H1 (cell line): ENCODE measurements around the gene ZNF446. TPM values are rescaled to one million over a fixed set of nuclear protein-coding genes. Genes with fewer than 3 reads are reported as not detected.
A peak's percentile ranks its signal among the peaks of the same experiment; 100 is the strongest.

Experiments used
- ASH2L ChIP-seq: fragments of 200-600, 300-600 bp; sonication (generic); IDR thresholded peaks from one replicate; pipeline ENCODE4 v1.7.1; 2017; ENCODE audit warnings: low read length
- CHD2 ChIP-seq: IDR thresholded peaks from 2 replicates; pipeline ENCODE4 v1.6.1; 2012; ENCODE audit warnings: low read length, improper control_type of control experiment
- CREB1 ChIP-seq: IDR thresholded peaks from 2 replicates; pipeline ENCODE4 v1.6.1; 2012; ENCODE audit warnings: inconsistent platforms
- GTF2F1 ChIP-seq: IDR thresholded peaks from 2 replicates; pipeline ENCODE4 v1.6.1; 2012; ENCODE audit warnings: low read depth, low read length, improper control_type of control experiment, borderline replicate concordance
- KDM1A ChIP-seq: fragments of 200-600, 300-600 bp; sonication (generic); IDR thresholded peaks from 2 replicates; pipeline ENCODE4 v1.7.1; 2016; ENCODE audit warnings: mild to moderate bottlenecking, low read length, borderline replicate concordance
- KDM4A ChIP-seq: IDR thresholded peaks from one replicate; pipeline ENCODE4 v1.7.1; 2012; ENCODE audit warnings: low read depth, mild to moderate bottlenecking, moderate library complexity, low read length, inconsistent platforms; ENCODE audit not compliant: severe bottlenecking
- MAX ChIP-seq: IDR thresholded peaks from 2 replicates; pipeline ENCODE4 v1.6.1; 2012; ENCODE audit warnings: inconsistent platforms
- NANOG ChIP-seq: IDR thresholded peaks from 2 replicates; pipeline ENCODE4 v1.6.1; 2011; ENCODE audit warnings: low read length, low read depth, mild to moderate bottlenecking, inconsistent platforms; ENCODE audit not compliant: insufficient read depth, poor library complexity, severe bottlenecking
- NRF1 ChIP-seq: IDR thresholded peaks from 2 replicates; pipeline ENCODE4 v1.6.1; 2011; ENCODE audit warnings: mild to moderate bottlenecking, low read depth, low read length, improper control_type of control experiment
- POU5F1 ChIP-seq: IDR thresholded peaks from 2 replicates; pipeline ENCODE4 v1.6.1; 2011; ENCODE audit warnings: low read depth, mild to moderate bottlenecking, low read length, moderate library complexity
- RAD21 ChIP-seq, 2 experiments: IDR thresholded peaks in 1 of 2; conservative IDR thresholded peaks in 1 of 2; 2 replicates each; pipeline ENCODE4 v1.6.1; 2011; ENCODE audit warnings: low read depth in 2 of 2, low read length in 2 of 2, improper control_type of control experiment in 1 of 2, inconsistent platforms in 1 of 2, mild to moderate bottlenecking in 1 of 2, moderate library complexity in 1 of 2
- RXRA ChIP-seq: IDR thresholded peaks from 2 replicates; pipeline ENCODE4 v1.6.1; 2011; ENCODE audit warnings: low read depth, mild to moderate bottlenecking, low read length, moderate library complexity; ENCODE audit not compliant: insufficient read depth
- SAP30 ChIP-seq: fragments of 300-600 bp; sonication (generic); IDR thresholded peaks from 2 replicates; pipeline ENCODE4 v1.7.1; 2012; ENCODE audit warnings: low read length, moderate library complexity, mild to moderate bottlenecking, inconsistent platforms; ENCODE audit not compliant: insufficient read depth, insufficient replicate concordance
- SP1 ChIP-seq: IDR thresholded peaks from 2 replicates; pipeline ENCODE4 v1.6.1; 2011; ENCODE audit warnings: low read depth, low read length
- SRF ChIP-seq: IDR thresholded peaks from 2 replicates; pipeline ENCODE4 v1.6.1; 2011; ENCODE audit warnings: mild to moderate bottlenecking, low read depth, low read length, moderate library complexity
- TAF1 ChIP-seq: IDR thresholded peaks from 2 replicates; pipeline ENCODE4 v1.6.1; 2011; ENCODE audit warnings: mild to moderate bottlenecking, low read depth, low read length
- YY1 ChIP-seq: IDR thresholded peaks from 2 replicates; pipeline ENCODE4 v1.6.1; 2011; ENCODE audit warnings: low read depth, mild to moderate bottlenecking, low read length
- polyA plus RNA-seq, 7 experiments: library from polyadenylated mRNA; depleted of rRNA in 3 of 7; stranded (reverse) in 5 of 7; unstranded in 2 of 7; fragments of >200 nt in 5 of 7; fragments of 200-250 nt in 2 of 7; gene quantifications; 1 replicate in 5 of 7; 2 replicates in 1 of 7; 4 replicates in 1 of 7; pipeline versions ENCODE4 v1.2.1 to v1.2.3, GENCODE V29; 2011 to 2013; ENCODE audit warnings: missing spikeins in 2 of 7, mixed read lengths in 2 of 7
- total RNA-seq: library from RNA; stranded (reverse); fragmentation: NEBNext Ultra II Directional; extraction: Animal tissue kit (Norgen Biotek cat#: 25700); gene quantifications from 2 replicates; pipeline ENCODE4 v1.2.1, GENCODE V29; 2021

The ZNF446 gene
- total and polyA plus RNA-seq, 2 of the 8 experiments (the other 6 are each of a cell fraction or from before 2014, with no cell fraction given), result 4.1 to 5.5 TPM

- TF ChIP-seq SAP30, result peak; percentile 31
- TF ChIP-seq MAX, result peak; percentile 41; the same call in 1 of the 2 replicates
- no peak for TF ChIP-seq POU5F1
- no peak for TF ChIP-seq NANOG
- no peak for TF ChIP-seq SRF
- TF ChIP-seq KDM1A, result no peak
- peak; percentile 85 for TF ChIP-seq KDM4A
- peak; percentile 81 for TF ChIP-seq SP1
- no peak for TF ChIP-seq GTF2F1
- TF ChIP-seq NRF1, result peak; percentile 43
- peak; percentile 82 for TF ChIP-seq CREB1
- TF ChIP-seq YY1, result peak; percentile 75
- no peak for TF ChIP-seq RXRA
- TF ChIP-seq TAF1, result peak; percentile 45; the same call in 1 of the 2 replicates
- TF ChIP-seq CHD2, result peak; percentile 63; the same call in 1 of the 2 replicates
- TF ChIP-seq RAD21 (IDR thresholded peaks at IDR 0.05 in 1 of 2, conservative IDR thresholded peaks at IDR 0.05 in 1 of 2; ENCODE audit: low read depth in 2 of 2, low read length in 2 of 2), result 0 out of 4 replicates have a peak, but pooled peaks of 1 of the 2 experiments have one; percentile 0
- TF ChIP-seq ASH2L, result peak; percentile 39
These were observed 24.6 kb upstream of the ZNF446 start, which contains the start of gene ZNF324B (continued) for GRCh38 chr19:58451358-58452101.
